CD1c-positive myeloid dendritic cell (primary cell): Measurements from ENCODE around the gene DLGAP1.
"Not testable (repeated sequence)": the region's sequence is repeated elsewhere in the genome, so short reads cannot be mapped to it uniquely, and the experiment has no call there.

ENCODE experiments used
- DNase-seq: peaks from one replicate; pipeline ENCODE4 v3.0.0-alpha.2; 2016; ENCODE audit errors: extremely low spot score

DLGAP1 gene

DNA sequence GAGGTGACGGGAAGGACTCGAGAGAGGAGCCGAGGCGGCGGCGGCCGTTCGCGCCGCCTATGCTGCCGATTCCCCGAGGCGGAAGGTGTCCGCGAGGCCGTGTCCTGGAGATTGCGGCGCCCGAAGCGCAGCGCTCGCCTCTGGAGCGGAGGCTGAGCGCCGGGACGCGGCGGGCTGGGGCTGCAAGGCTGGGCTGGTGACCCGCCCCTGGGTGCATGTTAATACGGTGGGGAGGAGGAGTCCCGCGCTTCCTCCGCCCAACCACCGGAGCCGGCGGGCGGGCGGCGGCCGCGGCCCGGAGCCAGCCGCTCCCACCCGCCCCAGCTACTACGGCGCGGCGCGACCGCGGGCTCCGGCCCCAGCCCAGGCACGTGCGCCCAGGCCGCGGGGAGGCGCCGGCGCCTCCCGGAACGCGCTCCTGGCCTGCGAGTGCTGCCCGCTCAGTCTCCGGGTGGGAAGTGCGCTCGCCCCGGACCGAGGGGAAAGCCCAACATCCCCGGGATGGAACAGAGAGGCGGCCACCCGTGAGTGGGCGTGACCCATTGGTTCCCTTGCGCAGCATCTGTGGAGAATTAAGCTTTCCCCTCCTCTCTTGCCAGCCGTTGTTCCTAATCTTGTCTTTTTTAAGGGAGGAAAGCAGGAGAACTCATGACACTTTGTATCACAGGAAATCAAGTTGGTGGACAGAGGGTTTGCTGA lies at the start of gene DLGAP1:
Gene DLGAP1 (minus strand): TSS at position 195 of the 699 bp plus-strand sequence.
- DNase-seq: no peak

- DNase-seq: not testable (repeated sequence)
Observed at GRCh38 chr18:4494703-4495284, 39.7 kb upstream of the DLGAP1 start.

DNA sequence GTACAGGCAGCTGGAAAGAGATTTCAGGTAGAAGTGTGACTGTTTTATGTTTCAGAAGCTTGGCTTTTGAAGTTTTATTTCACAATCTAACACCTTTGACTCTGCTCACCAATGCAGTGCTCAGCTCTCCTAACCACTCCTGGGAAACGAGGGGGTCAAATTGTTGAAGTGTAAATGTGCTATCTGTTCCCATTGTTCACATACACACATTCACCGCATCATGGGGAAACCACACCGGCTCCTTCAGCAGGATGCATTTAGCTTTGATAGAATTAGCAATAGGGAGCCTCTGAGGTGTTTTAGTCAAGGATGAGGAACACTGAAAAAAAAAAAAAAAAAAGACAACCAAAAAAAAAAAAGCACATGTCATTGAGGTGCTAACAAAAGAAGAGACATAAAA lies 13.4 kb upstream of the DLGAP1 start:
- DNase-seq: no peak

DNA sequence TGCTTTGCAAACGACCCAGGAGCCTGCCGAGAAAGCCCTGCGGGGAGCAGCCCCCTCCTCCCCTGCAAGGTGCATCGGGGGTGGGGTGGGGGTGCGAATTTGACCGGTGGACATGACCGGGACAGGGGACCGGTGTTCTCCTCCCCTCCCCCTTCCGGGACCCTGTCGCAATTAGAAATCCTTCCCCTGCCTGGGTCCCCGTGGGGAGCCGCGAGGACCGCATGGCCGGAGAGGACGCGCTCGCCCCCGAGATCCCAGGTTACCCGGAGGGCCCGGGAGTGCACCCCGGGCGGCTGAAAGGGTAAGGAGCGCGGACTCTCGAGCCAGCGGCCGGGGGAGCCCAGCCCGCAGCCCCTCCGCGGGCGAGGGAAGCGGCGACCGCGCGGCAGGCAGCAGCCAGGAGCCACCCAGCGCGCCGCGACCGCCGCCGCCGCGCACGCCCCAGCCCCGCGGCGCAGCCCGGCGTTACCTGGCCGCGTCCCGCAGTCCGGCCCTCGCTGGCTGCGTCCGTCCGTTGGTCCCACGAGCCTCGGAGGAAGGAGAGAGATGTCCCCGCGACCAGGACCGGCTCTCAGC lies 482 bp downstream of the DLGAP1 start:
- DNase-seq: no peak

DNA sequence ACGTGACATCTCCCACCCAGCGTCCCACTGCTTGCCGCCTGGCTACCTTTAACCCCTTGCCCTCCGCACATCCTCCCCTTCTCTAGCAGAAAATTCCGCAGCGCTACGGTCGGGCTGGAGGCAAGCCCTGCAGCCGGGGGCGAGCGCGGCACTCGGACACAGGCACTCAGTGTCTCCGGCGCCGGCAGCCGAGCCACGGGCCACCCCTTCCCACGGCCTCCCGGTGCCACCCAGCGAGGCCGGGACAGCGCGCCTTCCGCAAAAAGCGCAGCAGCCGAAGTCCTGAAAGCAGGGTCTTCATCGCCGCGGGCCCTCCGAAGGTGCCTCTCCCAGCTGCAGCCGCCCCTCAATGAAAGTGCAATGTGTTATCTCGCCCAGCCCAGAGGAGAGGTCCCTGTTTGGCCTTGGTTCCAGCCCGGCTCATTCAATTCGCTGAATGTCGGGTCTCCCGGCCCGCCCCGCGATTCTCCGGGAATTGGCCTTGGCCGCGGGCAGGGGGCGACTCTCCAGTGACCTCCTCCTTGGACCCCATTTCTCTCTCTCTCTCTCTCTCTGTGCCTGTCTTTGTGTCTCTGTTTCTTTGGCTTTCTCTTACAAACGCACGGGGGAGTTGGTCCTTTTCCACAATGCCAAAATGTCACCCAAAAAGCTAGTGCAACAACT lies 1.1 kb downstream of the DLGAP1 start:
- DNase-seq: no peak

DNA sequence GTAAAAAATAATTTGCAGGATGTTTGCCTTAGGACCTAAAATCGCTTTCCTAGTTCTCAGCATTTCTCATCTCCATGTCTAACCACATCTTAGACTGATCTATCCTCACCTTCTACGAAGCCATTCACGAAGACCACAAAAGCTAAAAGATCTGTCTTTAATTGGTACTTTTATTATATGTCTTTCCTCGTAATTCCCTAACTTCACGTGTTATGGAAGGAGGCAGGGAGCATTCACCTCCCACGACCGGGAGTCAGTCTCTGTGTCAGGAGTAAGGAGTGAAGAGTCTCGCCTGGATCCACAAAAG lies 1.6 kb downstream of the DLGAP1 start:
- no peak for DNase-seq

DNA sequence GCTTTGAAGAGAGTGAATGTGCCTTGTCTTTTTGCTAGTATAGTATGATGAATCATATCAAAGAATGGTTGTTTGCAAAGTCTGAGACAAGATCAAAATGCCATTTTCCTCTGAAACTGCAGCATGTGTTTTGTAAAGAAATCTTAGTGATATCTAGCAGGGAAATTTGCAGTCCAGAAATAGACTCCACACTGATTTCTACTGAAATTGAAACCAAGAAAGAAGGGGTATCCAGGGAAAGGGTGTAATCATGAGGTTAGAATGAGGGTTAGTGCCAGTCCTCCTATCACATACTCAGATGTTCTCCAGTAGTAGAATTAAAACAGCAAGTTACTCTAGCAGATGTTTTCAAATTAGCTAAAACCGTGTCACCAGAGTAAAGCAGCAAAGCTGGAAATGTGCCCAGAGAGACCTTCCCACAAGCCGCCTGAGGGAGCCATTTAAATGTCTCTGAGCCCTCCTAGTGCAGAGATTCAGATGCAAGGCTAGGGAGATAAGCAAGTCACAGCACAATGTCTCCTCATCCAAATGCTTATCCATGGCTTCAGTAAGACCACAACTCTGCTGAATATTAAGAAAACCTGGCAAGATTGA lies 4.9 kb downstream of the DLGAP1 start:
- DNase-seq: no peak

DNA sequence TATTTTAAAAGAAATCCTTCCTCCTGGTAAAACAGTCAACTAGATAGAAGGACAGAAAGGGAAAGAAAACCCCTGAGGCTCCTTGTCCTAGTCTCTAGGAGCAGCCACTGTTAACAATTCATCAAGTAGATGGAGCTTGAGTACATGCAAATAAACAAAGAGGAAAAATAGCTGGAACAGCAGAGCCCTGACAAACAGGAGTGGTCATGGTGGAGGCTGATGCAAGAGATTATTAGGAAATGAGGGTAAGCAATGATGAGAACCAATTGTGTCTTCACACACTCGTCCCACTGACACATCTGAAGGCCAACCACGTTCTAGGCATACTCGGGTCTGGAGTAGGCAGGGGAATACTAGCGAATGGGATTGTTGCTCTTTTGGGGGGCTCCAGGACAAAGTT lies 9.2 kb downstream of the DLGAP1 start:
- DNase-seq: no peak

DNA sequence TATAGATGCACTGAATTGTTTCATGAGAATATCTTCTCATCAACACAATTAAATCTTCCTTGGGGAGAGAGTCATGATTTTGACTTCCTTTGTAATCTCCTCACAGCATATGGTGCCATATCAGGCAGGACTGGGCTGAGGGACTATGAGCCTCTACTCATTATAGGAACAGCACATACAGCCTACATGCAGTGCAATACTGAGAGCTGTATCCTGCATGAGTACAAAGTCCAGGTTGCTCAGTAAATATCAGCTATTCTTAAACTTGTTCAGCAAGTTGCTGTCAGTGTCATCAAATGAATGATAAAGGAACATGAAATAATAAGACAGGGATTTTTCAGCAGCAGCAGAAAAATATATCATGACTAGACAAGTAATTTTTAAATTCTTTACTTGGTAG lies 10.8 kb downstream of the DLGAP1 start:
- DNase-seq: no peak

GRCh38 chr18:4441098-4441497 lies 14.0 kb downstream of the DLGAP1 start:
- DNase-seq: no peak

DNA sequence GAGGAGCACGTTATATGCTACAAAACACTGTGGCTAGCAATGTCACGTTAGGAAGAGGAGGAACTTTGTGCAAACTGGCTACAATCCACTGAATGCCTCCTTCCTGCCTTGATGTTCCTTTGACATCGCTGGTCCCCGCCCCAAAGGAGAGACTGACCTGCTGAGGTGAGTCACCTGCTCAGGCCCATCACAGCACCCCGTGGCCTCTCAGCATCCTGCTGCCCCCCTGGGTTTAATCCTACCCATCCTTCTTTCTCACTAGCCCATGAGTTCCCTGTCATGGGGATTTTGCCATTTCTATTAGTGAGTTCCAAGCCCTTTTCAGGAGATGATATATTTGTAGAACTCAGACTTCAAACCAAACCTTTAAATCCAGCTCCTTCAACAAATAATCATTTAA lies 16.2 kb downstream of the DLGAP1 start:
- DNase-seq: no peak

DNA sequence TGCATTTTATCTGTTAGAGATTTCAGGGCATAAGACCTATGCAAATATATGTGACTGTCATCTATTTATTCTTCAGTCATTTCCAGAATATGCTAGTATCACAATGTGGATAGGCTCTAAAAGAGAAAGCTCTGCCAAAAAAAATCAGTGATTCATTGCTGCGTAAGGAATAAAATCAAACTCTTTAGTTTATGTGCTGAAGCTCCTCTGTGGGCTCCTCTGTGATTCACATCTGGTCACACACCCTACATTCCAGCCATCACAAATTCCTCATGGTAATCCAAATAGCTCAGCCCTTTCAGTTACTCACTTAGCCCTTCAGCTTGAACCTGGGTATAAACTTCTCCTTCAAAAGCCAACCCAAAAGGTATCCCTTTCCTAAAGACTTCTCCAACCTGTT lies 21.4 kb downstream of the DLGAP1 start:
- no peak for DNase-seq

GRCh38 chr18:4430836-4431235 lies 24.3 kb downstream of the DLGAP1 start:
- no peak for DNase-seq

GRCh38 chr18:4417714-4418113 lies 37.4 kb downstream of the DLGAP1 start:
- DNase-seq: no peak

GRCh38 chr18:4416976-4417375 lies 38.1 kb downstream of the DLGAP1 start:
- DNase-seq: no peak

- DNase-seq: no peak
Observed at GRCh38 chr18:4412286-4412685, 42.8 kb downstream of the DLGAP1 start.

DNA sequence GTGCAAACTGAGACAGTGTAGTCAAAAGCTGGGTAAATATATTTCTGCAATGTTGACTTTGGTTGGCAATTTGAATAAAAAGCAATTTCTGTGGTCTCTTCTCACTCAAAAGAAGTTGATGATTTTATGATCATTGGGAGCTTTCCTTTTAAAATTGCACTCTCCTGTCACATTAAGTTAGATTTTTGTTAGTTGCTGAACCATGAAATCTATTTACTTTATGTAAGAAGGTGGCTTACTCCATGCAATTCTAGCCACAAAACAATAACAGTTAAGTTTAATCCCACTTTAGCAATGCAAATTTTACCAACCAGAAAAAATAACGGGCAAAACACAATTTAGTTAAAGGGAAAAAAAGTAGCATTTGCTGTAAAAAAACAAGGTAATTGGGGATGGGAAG lies 48.3 kb downstream of the DLGAP1 start:
- no peak for DNase-seq

- no peak for DNase-seq
Observed at GRCh38 chr18:4405965-4406364, 49.1 kb downstream of the DLGAP1 start.

- no peak for DNase-seq
Observed at GRCh38 chr18:4403836-4404235, 51.3 kb downstream of the DLGAP1 start.

GRCh38 chr18:4400911-4401310 lies 54.2 kb downstream of the DLGAP1 start:
- no peak for DNase-seq

- DNase-seq: no peak
Observed at GRCh38 chr18:4399929-4400328, 55.2 kb downstream of the DLGAP1 start.

DNA sequence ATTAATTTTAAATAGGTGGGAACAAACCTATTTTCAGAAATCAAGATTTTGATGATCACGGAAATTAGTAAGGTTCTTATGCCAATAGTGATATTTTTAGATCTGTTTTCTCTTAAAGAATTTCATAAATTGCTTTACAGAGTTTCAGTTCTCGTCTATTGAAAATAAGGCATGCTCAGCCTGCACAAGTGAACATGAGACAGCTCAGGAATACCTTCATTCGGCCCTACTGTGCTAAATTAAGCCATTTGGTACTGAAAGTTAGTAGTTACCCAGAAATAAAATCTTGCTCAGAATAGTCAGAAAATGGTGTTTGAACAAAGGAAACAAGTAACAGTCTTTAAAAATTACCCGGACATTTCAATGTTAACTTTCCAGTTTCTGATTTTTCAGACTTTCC lies 60.4 kb downstream of the DLGAP1 start:
- DNase-seq: no peak

DNA sequence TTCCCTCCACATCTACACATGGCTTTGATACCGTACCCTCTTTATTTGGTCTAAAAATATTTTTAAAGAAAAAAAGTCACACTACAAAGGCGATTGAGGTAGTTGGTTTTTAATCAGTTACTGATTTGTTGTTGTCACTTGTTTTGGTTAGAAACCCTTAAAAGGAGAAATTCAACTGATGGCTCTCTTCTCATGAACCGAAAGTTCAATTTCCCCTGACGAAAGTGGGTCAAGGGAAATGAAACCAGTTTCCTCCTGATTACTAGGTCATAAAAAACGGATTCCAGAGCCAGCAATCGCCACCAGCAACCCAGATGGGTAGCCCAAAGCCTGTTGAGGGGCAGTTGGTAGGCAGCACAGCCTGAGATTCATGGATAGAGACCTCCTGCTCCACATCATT lies 63.2 kb downstream of the DLGAP1 start:
- DNase-seq: no peak
